K562 (cell line): ENCODE results near the gene PLPP4.

Experiments used
- POLR2A ChIP-seq: fragments of 450-650 bp; conservative IDR thresholded peaks from 2 replicates; pipeline ENCODE4 v1.6.1; 2016
- ZNF174 ChIP-seq: fragments of 250-450 bp; sonication (Bioruptor Pico); IDR thresholded peaks from 2 replicates; pipeline ENCODE4 v1.4.0; 2020; ENCODE audit warnings: mild to moderate bottlenecking
- TF ChIP-seq, protein P1 (sequence below): fragments of 150-350 bp; IDR thresholded peaks from 2 replicates; pipeline ENCODE4 v1.6.1; 2014; ENCODE audit warnings: low read depth, mild to moderate bottlenecking, low read length, borderline replicate concordance

DNA sequence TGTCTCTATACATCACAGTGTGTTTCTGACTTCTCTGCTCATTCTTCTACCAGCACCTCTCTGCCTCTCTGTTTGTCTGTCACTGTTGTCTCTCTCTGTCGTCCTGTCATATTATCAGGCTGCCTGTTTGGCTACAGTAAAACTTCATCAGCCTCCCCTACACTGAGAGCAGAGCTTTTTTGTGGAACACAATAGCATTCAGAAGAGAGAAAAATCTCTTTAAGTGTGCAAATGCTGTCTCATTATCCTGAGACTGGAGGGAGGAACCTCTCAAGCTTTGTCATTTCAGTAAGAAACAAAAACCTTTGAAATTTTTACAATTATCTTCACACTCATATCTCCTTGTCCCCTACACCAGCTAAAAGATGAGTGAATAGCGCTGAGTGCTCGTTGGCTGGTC lies 148.4 kb downstream of the PLPP4 start:
- TF ChIP-seq POLR2A (no peak), ZNF174 (CRISPR knock-in tag) (no peak)
- TF ChIP-seq, protein P1, sequence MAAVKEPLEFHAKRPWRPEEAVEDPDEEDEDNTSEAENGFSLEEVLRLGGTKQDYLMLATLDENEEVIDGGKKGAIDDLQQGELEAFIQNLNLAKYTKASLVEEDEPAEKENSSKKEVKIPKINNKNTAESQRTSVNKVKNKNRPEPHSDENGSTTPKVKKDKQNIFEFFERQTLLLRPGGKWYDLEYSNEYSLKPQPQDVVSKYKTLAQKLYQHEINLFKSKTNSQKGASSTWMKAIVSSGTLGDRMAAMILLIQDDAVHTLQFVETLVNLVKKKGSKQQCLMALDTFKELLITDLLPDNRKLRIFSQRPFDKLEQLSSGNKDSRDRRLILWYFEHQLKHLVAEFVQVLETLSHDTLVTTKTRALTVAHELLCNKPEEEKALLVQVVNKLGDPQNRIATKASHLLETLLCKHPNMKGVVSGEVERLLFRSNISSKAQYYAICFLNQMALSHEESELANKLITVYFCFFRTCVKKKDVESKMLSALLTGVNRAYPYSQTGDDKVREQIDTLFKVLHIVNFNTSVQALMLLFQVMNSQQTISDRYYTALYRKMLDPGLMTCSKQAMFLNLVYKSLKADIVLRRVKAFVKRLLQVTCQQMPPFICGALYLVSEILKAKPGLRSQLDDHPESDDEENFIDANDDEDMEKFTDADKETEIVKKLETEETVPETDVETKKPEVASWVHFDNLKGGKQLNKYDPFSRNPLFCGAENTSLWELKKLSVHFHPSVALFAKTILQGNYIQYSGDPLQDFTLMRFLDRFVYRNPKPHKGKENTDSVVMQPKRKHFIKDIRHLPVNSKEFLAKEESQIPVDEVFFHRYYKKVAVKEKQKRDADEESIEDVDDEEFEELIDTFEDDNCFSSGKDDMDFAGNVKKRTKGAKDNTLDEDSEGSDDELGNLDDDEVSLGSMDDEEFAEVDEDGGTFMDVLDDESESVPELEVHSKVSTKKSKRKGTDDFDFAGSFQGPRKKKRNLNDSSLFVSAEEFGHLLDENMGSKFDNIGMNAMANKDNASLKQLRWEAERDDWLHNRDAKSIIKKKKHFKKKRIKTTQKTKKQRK = no peak
